IMR-90 (cell line): Measurements from ENCODE around the gene CCDC54. TPM values are rescaled to one million over a fixed set of nuclear protein-coding genes. Genes with fewer than 3 reads are reported as not detected.

ENCODE experiments used
- ATAC-seq: fragments of 200-7000 bp; cut with Tn5 transposase; 2 replicates; pipeline ENCODE4 v1.9.1; 2020; ENCODE audit warnings: low read depth, mild to moderate bottlenecking, moderate library complexity
- BruUV-seq: library from RNA; stranded (reverse); fragments of 400-500 nt; replicated peaks from 2 replicates; lab custom pipeline; 2021; lab: Mats Ljungman, UMichigan
- CTCF ChIA-PET: fragments of 300-600 bp; formaldehyde crosslinking; extraction: SDS; loops from one replicate; lab custom pipeline; 2021; ENCODE audit warnings: antibody characterized with exemption; lab: Yijun Ruan, JAX
- POLR2A ChIA-PET: fragments of 300-600 bp; sonication (Branson Sonifier 250); formaldehyde crosslinking; loops from one replicate; lab custom pipeline; 2022; ENCODE audit warnings: antibody characterized with exemption; ENCODE audit not compliant: unreplicated experiment; lab: Charles Lee
- DNase-seq: peaks from one replicate; pipeline ENCODE4 v3.0.0; 2013
- H2AFZ ChIP-seq: replicated peaks from 2 replicates; pipeline ENCODE3; 2013; ENCODE audit warnings: low read length, mild to moderate bottlenecking; ENCODE audit not compliant: poor library complexity
- H2AK5ac ChIP-seq: 2 replicates; pipeline ENCODE4 v1.6.1; 2013; ENCODE audit warnings: low read depth, low read length, inconsistent platforms
- H2AK9ac ChIP-seq: replicated peaks from 2 replicates; pipeline ENCODE3; 2013; ENCODE audit warnings: mild to moderate bottlenecking, low read depth, low read length, moderate library complexity; ENCODE audit not compliant: poor library complexity
- H2BK120ac ChIP-seq: 2 replicates; pipeline ENCODE4 v1.6.1; 2013; ENCODE audit warnings: low read depth, low read length, inconsistent platforms
- H2BK15ac ChIP-seq: 3 replicates; pipeline ENCODE4 v1.6.1; 2013; ENCODE audit warnings: low read depth, low read length, inconsistent platforms
- H2BK20ac ChIP-seq: 2 replicates; pipeline ENCODE4 v1.6.1; 2013; ENCODE audit warnings: low read depth, mild to moderate bottlenecking, inconsistent platforms, low read length, moderate library complexity
- H2BK5ac ChIP-seq: 2 replicates; pipeline ENCODE4 v1.6.1; 2013; ENCODE audit warnings: mild to moderate bottlenecking, low read depth, low read length, inconsistent platforms; ENCODE audit not compliant: poor library complexity, severe bottlenecking
- H3K14ac ChIP-seq: replicated peaks from 2 replicates; pipeline ENCODE4 v1.6.1; 2013; ENCODE audit warnings: low read depth, low read length, inconsistent platforms
- H3K18ac ChIP-seq: 2 replicates; pipeline ENCODE4 v1.6.1; 2013; ENCODE audit warnings: low read depth, low read length, control low read depth
- H3K23ac ChIP-seq: 2 replicates; pipeline ENCODE4 v1.6.1; 2013; ENCODE audit warnings: low read depth, low read length, inconsistent platforms
- H3K27ac ChIP-seq: 2 replicates; pipeline ENCODE4 v1.5.1; 2013; ENCODE audit warnings: mild to moderate bottlenecking, control low read depth, low read length; ENCODE audit not compliant: insufficient read depth
- H3K27me3 ChIP-seq: 2 replicates; pipeline ENCODE4 v1.6.1; 2013; ENCODE audit warnings: low read length; ENCODE audit not compliant: control insufficient read depth, insufficient read depth
- H3K36me3 ChIP-seq: 2 replicates; pipeline ENCODE4 v1.6.1; 2013; ENCODE audit warnings: low read length, mixed read lengths; ENCODE audit not compliant: control insufficient read depth, insufficient read depth
- H3K4ac ChIP-seq: 2 replicates; pipeline ENCODE4 v1.6.1; 2013; ENCODE audit warnings: low read depth, low read length, inconsistent platforms
- H3K4me1 ChIP-seq: 2 replicates; pipeline ENCODE4 v1.6.1; 2013; ENCODE audit warnings: low read length, mixed read lengths; ENCODE audit not compliant: control insufficient read depth, insufficient read depth
- H3K4me2 ChIP-seq: 2 replicates; pipeline ENCODE4 v1.6.1; 2013; ENCODE audit warnings: low read depth, mild to moderate bottlenecking, control low read depth, low read length, moderate library complexity
- H3K4me3 ChIP-seq: 2 replicates; pipeline ENCODE4 v1.5.1; 2013; ENCODE audit warnings: low read depth, mild to moderate bottlenecking, control low read depth, low read length, moderate library complexity; ENCODE audit not compliant: insufficient read depth
- H3K56ac ChIP-seq: 2 replicates; pipeline ENCODE4 v1.6.1; 2013; ENCODE audit warnings: low read length, inconsistent platforms; ENCODE audit not compliant: insufficient read depth; ENCODE audit errors: extremely low read depth
- H3K79me1 ChIP-seq, 2 experiments: 2 replicates each; pipeline ENCODE4 v1.6.1; 2013; ENCODE audit warnings: low read length in 2 of 2, inconsistent platforms in 1 of 2, low read depth in 1 of 2
- H3K9ac ChIP-seq: 2 replicates; pipeline ENCODE4 v1.6.1; 2013; ENCODE audit warnings: low read depth, low read length, control low read depth
- H3K9me1 ChIP-seq: 2 replicates; pipeline ENCODE4 v1.6.1; 2013; ENCODE audit warnings: low read length, inconsistent platforms; ENCODE audit not compliant: insufficient read depth
- H3K9me3 ChIP-seq: 2 replicates; pipeline ENCODE4 v1.6.1; 2013; ENCODE audit warnings: low read length; ENCODE audit not compliant: control insufficient read depth, insufficient read depth
- H4K20me1 ChIP-seq: 2 replicates; pipeline ENCODE4 v1.6.1; 2013; ENCODE audit warnings: low read length, inconsistent platforms; ENCODE audit not compliant: insufficient read depth
- H4K5ac ChIP-seq: 2 replicates; pipeline ENCODE4 v1.6.1; 2013; ENCODE audit warnings: mild to moderate bottlenecking, low read depth, low read length, control low read depth
- H4K8ac ChIP-seq, 2 experiments: 2 replicates each; pipeline ENCODE4 v1.6.1; 2013; ENCODE audit warnings: low read depth in 2 of 2, low read length in 2 of 2, control low read depth in 1 of 2, inconsistent platforms in 1 of 2
- H4K91ac ChIP-seq: 2 replicates; pipeline ENCODE4 v1.6.1; 2013; ENCODE audit warnings: low read depth, low read length, inconsistent platforms; ENCODE audit not compliant: insufficient read depth
- MAZ ChIP-seq: IDR thresholded peaks from 2 replicates; pipeline ENCODE4 v1.6.1; 2012; ENCODE audit warnings: low read depth, mild to moderate bottlenecking, low read length, improper control_type of control experiment, moderate library complexity, borderline replicate concordance
- RCOR1 ChIP-seq: IDR thresholded peaks from 2 replicates; pipeline ENCODE4 v1.6.1; 2012; ENCODE audit warnings: mild to moderate bottlenecking, low read length, improper control_type of control experiment; ENCODE audit not compliant: insufficient replicate concordance
- WGBS, 2 experiments: methylation state at CpG; one replicate each; pipeline versions ENCODE4 v1.1.5 to v1.1.7; 2013; ENCODE audit warnings: missing lambda C conversion rate in 2 of 2; ENCODE audit not compliant: insufficient read length in 1 of 2; ENCODE audit errors: extremely low coverage in 2 of 2; 5-methylcytosine and 5-hydroxymethylcytosine counted together
- dilution Hi-C: fragments of 300-500 bp; cut with HindIII; formaldehyde crosslinking; loops from one replicate; pipeline ENCODE4 v1.14.3; 2018; ENCODE audit warnings: low sequenced_read_pairs; ENCODE audit not compliant: unreplicated experiment
- in situ Hi-C: fragments of 300-500 bp; cut with MboI; formaldehyde crosslinking; loops from 3 replicates; pipeline ENCODE4 v1.14.3; 2019; ENCODE audit warnings: low sequenced_read_pairs, inconsistent platforms, mixed read lengths
- intact Hi-C: fragments of 100-400 bp; cut with micrococcal nuclease; formaldehyde crosslinking; loops from 2 replicates; pipeline ENCODE4 v1.10.0; 2022
- polyA plus RNA-seq, 3 experiments: library from polyadenylated mRNA; depleted of rRNA; stranded (reverse); fragments of >200 nt; gene quantifications; 2 replicates each; pipeline ENCODE4 v1.2.3, GENCODE V29; 2012; ENCODE audit warnings: low replicate concordance in 1 of 3
- total RNA-seq: library from RNA; depleted of rRNA; stranded (reverse); fragments of >200 nt; gene quantifications from 2 replicates; pipeline ENCODE4 v1.2.3, GENCODE V29; 2012

Gene CCDC54
- total and polyA plus RNA-seq, 2 of the 4 experiments (the other 2 are of a cell fraction), result not detected

GRCh38 chr3:107414325-107414964 is 37.2 kb downstream of the CCDC54 start:
- dilution Hi-C loops, result no loop called here
- no peak for TF ChIP-seq MAZ
- TF ChIP-seq RCOR1, result no peak
- no peak overlapping the region for H3K4me3 ChIP-seq
- no peaks in the 10 kb centered on the region for H3K36me3 ChIP-seq
- H3K9me3 ChIP-seq, result peaks cover 5% of the 10 kb centered on the region; the same call in 1 of the 2 replicates
- no peak overlapping the region for H2AFZ ChIP-seq
- no peak overlapping the region for H3K56ac ChIP-seq
- no peak overlapping the region for H3K14ac ChIP-seq
- intact Hi-C loops, result no loop called here
- BruUV-seq, result no TSS peak
- H3K79me1 ChIP-seq, result no peaks in the 10 kb centered on the region
- H4K91ac ChIP-seq, result no peak overlapping the region
- WGBS, 2 experiments, result no CpG with 5 or more reads among the region's 1 CpG
- ATAC-seq (no peak), DNase-seq (no peak)
- in situ Hi-C loops, result no loop called here
- CTCF ChIA-PET, result no interaction called here
- no peak overlapping the region for H3K23ac ChIP-seq
- H2BK5ac ChIP-seq, result no peak overlapping the region
- no peaks in the 10 kb centered on the region for H4K20me1 ChIP-seq
- H3K4me2 ChIP-seq, result no peak overlapping the region
- H2BK20ac ChIP-seq, result no peak overlapping the region
- H3K27ac ChIP-seq, result no peak overlapping the region
- no peak overlapping the region for H3K18ac ChIP-seq
- H4K5ac ChIP-seq, result no peak overlapping the region
- no peak overlapping the region for H2AK5ac ChIP-seq
- no peak overlapping the region for H4K8ac ChIP-seq
- H2BK120ac ChIP-seq, result no peak overlapping the region
- H3K9ac ChIP-seq, result no peak overlapping the region
- no peak overlapping the region for H2BK15ac ChIP-seq
- no peak overlapping the region for H2AK9ac ChIP-seq
- H3K4ac ChIP-seq, result no peak overlapping the region
- POLR2A ChIA-PET, result no interaction called here
- H3K27me3 ChIP-seq, result no peaks in the 10 kb centered on the region
- 0 out of 2 replicates have a peak, but pooled peaks cover 1% of the 10 kb centered on the region for H3K4me1 ChIP-seq
- H3K9me1 ChIP-seq, result no peaks in the 10 kb centered on the region
